OCI-LY3 (cell line): ENCODE results near the gene PNPLA7.

Experiments used
- H2AFZ ChIP-seq: fragments of 200-600, 300-600 bp; shearing (Covaris generic); 2 replicates; pipeline ENCODE4 v1.6.0; 2014; ENCODE audit warnings: antibody characterized with exemption, low read depth, low read length
- H3K27ac ChIP-seq: fragments of 200-600, 300-600 bp; sonication (generic); 2 replicates; pipeline ENCODE4 v1.5.1; 2014; ENCODE audit warnings: mild to moderate bottlenecking, low read length, moderate library complexity, mixed read lengths
- H3K27me3 ChIP-seq: fragments of 200-600, 300-600 bp; sonication (generic); 2 replicates; pipeline ENCODE4 v1.6.1; 2014; ENCODE audit warnings: low read depth, low read length, mixed read lengths
- H3K36me3 ChIP-seq: fragments of 200-600, 300-600 bp; sonication (generic); replicated peaks from 2 replicates; pipeline ENCODE3; 2014; ENCODE audit warnings: low read depth, low read length, mixed read lengths
- H3K4me1 ChIP-seq: fragments of 300-600, 200-600 bp; sonication (generic); 2 replicates; pipeline ENCODE4 v1.6.1; 2014; ENCODE audit warnings: low read length, mixed read lengths
- H3K4me2 ChIP-seq: fragments of 200-600, 300-600 bp; sonication (generic); 2 replicates; pipeline ENCODE4 v1.6.1; 2014; ENCODE audit warnings: low read length, mixed read lengths
- H3K4me3 ChIP-seq: fragments of 300-600, 200-600 bp; sonication (generic); 2 replicates; pipeline ENCODE4 v1.5.1; 2014; ENCODE audit warnings: antibody characterized with exemption, mild to moderate bottlenecking, low read length, moderate library complexity
- H3K79me2 ChIP-seq: fragments of 300-600, 200-600 bp; shearing (Covaris generic); 2 replicates; pipeline ENCODE4 v1.6.1; 2014; ENCODE audit warnings: mild to moderate bottlenecking, low read length, mixed read lengths
- H3K9ac ChIP-seq: fragments of 300-600, 200-600 bp; shearing (Covaris generic); 2 replicates; pipeline ENCODE4 v1.6.0; 2014; ENCODE audit warnings: mild to moderate bottlenecking, low read length, moderate library complexity
- H3K9me3 ChIP-seq: fragments of 200-600, 300-600 bp; shearing (Covaris generic); 2 replicates; pipeline ENCODE4 v1.6.1; 2014; ENCODE audit warnings: low read length, mixed read lengths; ENCODE audit not compliant: insufficient read depth
- H4K20me1 ChIP-seq: fragments of 200-600, 300-600 bp; sonication (generic); 2 replicates; pipeline ENCODE4 v1.6.1; 2016; ENCODE audit warnings: low read length, mixed read lengths; ENCODE audit not compliant: insufficient read depth
- CTCF ChIP-seq: fragments of 200-600, 300-600 bp; sonication (generic); IDR thresholded peaks from 2 replicates; pipeline ENCODE4 v1.5.1; 2014; ENCODE audit warnings: antibody characterized with exemption, low read length, low read depth
- EZH2phosphoT487 ChIP-seq: fragments of 200-600 bp; shearing (Covaris generic); IDR thresholded peaks from 2 replicates; pipeline ENCODE4 v1.6.1; 2018; ENCODE audit warnings: antibody characterized with exemption, mixed run types, low read depth

The PNPLA7 gene

GRCh38 chr9:137545123-137545522, 5.1 kb downstream of the PNPLA7 start:
- H3K79me2 ChIP-seq: no peaks in the 10 kb centered on the region
- H3K27ac ChIP-seq: no peak overlapping the region

GRCh38 chr9:137544176-137544760, 5.9 kb downstream of the PNPLA7 start:
- H3K79me2 ChIP-seq: no peaks in the 10 kb centered on the region
- no peak for TF ChIP-seq CTCF
- H3K27ac ChIP-seq: no peak overlapping the region
- no peak overlapping the region for H3K4me3 ChIP-seq
- no peaks in the 10 kb centered on the region for H3K4me1 ChIP-seq
- H3K36me3 ChIP-seq: no peaks in the 10 kb centered on the region
- no peak overlapping the region for H3K9ac ChIP-seq
- H4K20me1 ChIP-seq: no peaks in the 10 kb centered on the region
- H3K27me3 ChIP-seq: no peaks in the 10 kb centered on the region
- H2AFZ ChIP-seq: no peak overlapping the region
- H3K9me3 ChIP-seq: no peaks in the 10 kb centered on the region
- no peak overlapping the region for H3K4me2 ChIP-seq

More at GRCh38 chr9:137545123-137545522, 5.1 kb downstream of the PNPLA7 start:
- no peak overlapping the region for H3K4me3 ChIP-seq
- H3K9ac ChIP-seq: no peak overlapping the region
- H4K20me1 ChIP-seq: no peaks in the 10 kb centered on the region
- no peaks in the 10 kb centered on the region for H3K36me3 ChIP-seq
- H3K9me3 ChIP-seq: no peaks in the 10 kb centered on the region
- H2AFZ ChIP-seq: no peak overlapping the region
- H3K4me2 ChIP-seq: no peak overlapping the region
- TF ChIP-seq EZH2phosphoT487: no peak
- TF ChIP-seq CTCF: no peak
- H3K27me3 ChIP-seq: no peaks in the 10 kb centered on the region
- H3K4me1 ChIP-seq: peaks cover 6% of the 10 kb centered on the region; the same call in 1 of the 2 replicates

GRCh38 chr9:137543237-137543963, 6.8 kb downstream of the PNPLA7 start:
- H3K27me3 ChIP-seq: no peaks in the 10 kb centered on the region
- no peak for TF ChIP-seq CTCF
- TF ChIP-seq EZH2phosphoT487: no peak
- no peak overlapping the region for H3K4me3 ChIP-seq
- no peak overlapping the region for H3K9ac ChIP-seq
- no peaks in the 10 kb centered on the region for H3K9me3 ChIP-seq
- H4K20me1 ChIP-seq: no peaks in the 10 kb centered on the region
- H3K79me2 ChIP-seq: no peaks in the 10 kb centered on the region
- H3K4me1 ChIP-seq: no peaks in the 10 kb centered on the region
- no peaks in the 10 kb centered on the region for H3K36me3 ChIP-seq
- no peak overlapping the region for H3K27ac ChIP-seq
- no peak overlapping the region for H3K4me2 ChIP-seq
- no peak overlapping the region for H2AFZ ChIP-seq

GRCh38 chr9:137542486-137542885, 7.7 kb downstream of the PNPLA7 start:
- TF ChIP-seq EZH2phosphoT487 (no peak), CTCF (no peak)
- H3K4me3 ChIP-seq: no peak overlapping the region
- H3K36me3 ChIP-seq: no peaks in the 10 kb centered on the region
- H3K9me3 ChIP-seq: no peaks in the 10 kb centered on the region
- no peaks in the 10 kb centered on the region for H4K20me1 ChIP-seq
- H2AFZ ChIP-seq: no peak overlapping the region
- H3K27me3 ChIP-seq: no peaks in the 10 kb centered on the region
- H3K4me2 ChIP-seq: no peak overlapping the region
- H3K79me2 ChIP-seq: no peaks in the 10 kb centered on the region
- H3K9ac ChIP-seq: no peak overlapping the region
- H3K4me1 ChIP-seq: no peaks in the 10 kb centered on the region
- H3K27ac ChIP-seq: no peak overlapping the region
